ENCODE data around the gene HOXC6.

The HOXC6 gene

GRCh38 chr12:53995378-53996239 is 32.6 kb upstream of the HOXC6 start (continued):
- 0 out of 2 replicates have a peak, but pooled peaks have one; percentile 43 for TF ChIP-seq ZNF18 (tag by site-specific recombination; IDR thresholded peaks at IDR 0.05)
- TF ChIP-seq ZNF26 (tag by site-specific recombination; IDR thresholded peaks at IDR 0.05), result no peak
- TF ChIP-seq ZNF350 (tag by site-specific recombination; IDR thresholded peaks at IDR 0.05), result no peak
- no peak for TF ChIP-seq ZNF555 (tag by site-specific recombination; conservative IDR thresholded peaks at IDR 0.05)
- TF ChIP-seq SP7 (tag by site-specific recombination; IDR thresholded peaks at IDR 0.05), result peak; percentile 89; the same call in 1 of the 2 replicates
- TF ChIP-seq REST (tag by site-specific recombination; IDR thresholded peaks at IDR 0.05), result no peak
- peak; percentile 99 for TF ChIP-seq PATZ1 (tag by site-specific recombination; IDR thresholded peaks at IDR 0.05)
- TF ChIP-seq ZBTB10 (tag by site-specific recombination; IDR thresholded peaks at IDR 0.05), result peak; percentile 96
- no peak for TF ChIP-seq ZNF274 (IDR thresholded peaks at IDR 0.05; ENCODE audit: low read length)
- TF ChIP-seq ZNF274 (tag by site-specific recombination; IDR thresholded peaks at IDR 0.05; ENCODE audit: borderline replicate concordance), result no peak
- TF ChIP-seq ZBTB8A (tag by site-specific recombination; IDR thresholded peaks at IDR 0.05), result peak; percentile 96
- no peak; the same call in 1 of the 2 replicates for TF ChIP-seq PRDM4 (tag by site-specific recombination; IDR thresholded peaks at IDR 0.05)
- no peak for TF ChIP-seq GLI4 (tag by site-specific recombination; IDR thresholded peaks at IDR 0.05)
- no peak for TF ChIP-seq ZFP41 (tag by site-specific recombination; IDR thresholded peaks at IDR 0.05; ENCODE audit: borderline replicate concordance)
- no peak for TF ChIP-seq ZNF510 (tag by site-specific recombination; IDR thresholded peaks at IDR 0.05; ENCODE audit: insufficient replicate concordance)
- no peak for TF ChIP-seq SALL2 (tag by site-specific recombination; IDR thresholded peaks at IDR 0.05; ENCODE audit: borderline replicate concordance)
- TF ChIP-seq PRDM6 (tag by site-specific recombination; IDR thresholded peaks at IDR 0.05), result no peak
- TF ChIP-seq INSM2 (tag by site-specific recombination; IDR thresholded peaks at IDR 0.05), result peak; percentile 35; the same call in 1 of the 2 replicates
- TF ChIP-seq ZNF791 (tag by site-specific recombination; IDR thresholded peaks at IDR 0.05), result no peak
